ENCODE data around the gene ICAM2. TPM values are rescaled to one million over a fixed set of nuclear protein-coding genes. Genes with fewer than 3 reads are reported as not detected.

Gene ICAM2
- total RNA-seq, 4 donors from 2014 or later, result 6.4 to 24.3 (median 9.3) TPM; not detected in 1

GRCh38 chr17:64048805-64049204, 28.4 kb upstream of the ICAM2 start:
- Histone ChIP-seq H3K36me3 (peaks cover 0 to 54% (median 27%) of the 10 kb centered on the region in 4 donors), H3K27ac (no peak overlapping the region), H3K4me3 (no peak overlapping the region), H3K27me3 (no peaks in the 10 kb centered on the region), H3K4me1 (no peaks in the 10 kb centered on the region), H3K9me3 (no peaks in the 10 kb centered on the region)
- WGBS, 2 donors (ENCODE audit: low coverage in 1 of 2), result 98% methylated on average over 9 of the region's 9 CpGs; no CpG with 5 or more reads in 1 of the 2 donors
- intact Hi-C loops (cut with DNase I; ENCODE audit: low total_unique reads) (no loop called here), in situ Hi-C loops (cut with MboI; ENCODE audit: low pct_ligation_motif_present in 1 of 4, low pct_unique_long_range_greater_than_20kb in 1 of 4, low sequenced_read_pairs in 3 of 4) (loop anchor here in 3 of 4 donors (25.0 kb wide), 1 partner anchor 238 kb away; no protein-coding TSS in a partner anchor)
- DNase-seq, result no peak
- no peak for TF ChIP-seq POLR2A (IDR thresholded peaks at IDR 0.05)
- TF ChIP-seq CTCF (IDR thresholded peaks at IDR 0.05), result no peak
- TF ChIP-seq POLR2AphosphoS5 (IDR thresholded peaks at IDR 0.05), result no peak
- no peak for TF ChIP-seq EP300 (IDR thresholded peaks at IDR 0.05; ENCODE audit: low read depth)

- 88% methylated on average over 13 of the region's 13 CpGs; no CpG with 5 or more reads in 1 of the 2 donors for WGBS, 2 donors (ENCODE audit: low coverage in 1 of 2)
- TF ChIP-seq EP300 (IDR thresholded peaks at IDR 0.05; ENCODE audit: low read depth) (no peak), POLR2AphosphoS5 (IDR thresholded peaks at IDR 0.05) (no peak), POLR2A (IDR thresholded peaks at IDR 0.05) (no peak), CTCF (IDR thresholded peaks at IDR 0.05) (no peak)
- peaks cover 0 to 2% (median 0%) of the 10 kb centered on the region in 4 donors for H3K4me1 ChIP-seq
- no peak overlapping the region for H3K27ac ChIP-seq
- DNase-seq, result no peak
- peaks cover 0 to 53% (median 26%) of the 10 kb centered on the region in 4 donors for H3K36me3 ChIP-seq
- intact Hi-C loops (cut with DNase I; ENCODE audit: low total_unique reads) (no loop called here), in situ Hi-C loops (cut with MboI; ENCODE audit: low pct_ligation_motif_present in 1 of 4, low pct_unique_long_range_greater_than_20kb in 1 of 4, low sequenced_read_pairs in 3 of 4) (loop anchor here in 3 of 4 donors (25.0 kb wide), 1 partner anchor 242 kb away; no protein-coding TSS in a partner anchor)
- no peak overlapping the region for H3K4me3 ChIP-seq
- no peaks in the 10 kb centered on the region for H3K27me3 ChIP-seq
- H3K9me3 ChIP-seq, result no peaks in the 10 kb centered on the region
These were observed 24.7 kb upstream of the ICAM2 start for GRCh38 chr17:64045176-64045575.

GRCh38 chr17:64042700-64043485, 22.5 kb upstream of the ICAM2 start:
- Histone ChIP-seq H3K36me3 (peaks cover 0 to 44% (median 19%) of the 10 kb centered on the region in 4 donors), H3K27ac (no peak overlapping the region)
- in situ Hi-C loops (cut with MboI; ENCODE audit: low pct_ligation_motif_present in 1 of 4, low pct_unique_long_range_greater_than_20kb in 1 of 4, low sequenced_read_pairs in 3 of 4), result loop anchor here (5.0 to 25.0 kb wide), 2 partner anchors 94 to 244 kb away; no protein-coding TSS in a partner anchor

More at GRCh38 chr17:64042700-64043485, 22.5 kb upstream of the ICAM2 start:
- no peaks in the 10 kb centered on the region for H3K9me3 ChIP-seq
- intact Hi-C loops (cut with DNase I; ENCODE audit: low total_unique reads), result no loop called here
- H3K4me3 ChIP-seq, result no peak overlapping the region
- DNase-seq, result no peak
- TF ChIP-seq POLR2AphosphoS5 (IDR thresholded peaks at IDR 0.05), result no peak
- TF ChIP-seq POLR2A (IDR thresholded peaks at IDR 0.05), result no peak
- TF ChIP-seq EP300 (IDR thresholded peaks at IDR 0.05; ENCODE audit: low read depth), result no peak
- no peak for TF ChIP-seq CTCF (IDR thresholded peaks at IDR 0.05)
- 75 to 89% methylated on average over 1 to 10 of the region's 12 CpGs for WGBS, 2 donors (ENCODE audit: low coverage in 1 of 2)
- peaks cover 0 to 2% (median 0%) of the 10 kb centered on the region in 4 donors for H3K4me1 ChIP-seq
- no peaks in the 10 kb centered on the region for H3K27me3 ChIP-seq
